ENCODE data around the gene MACROD2.
A peak's percentile ranks its signal among the peaks of the same experiment; 100 is the strongest.

The MACROD2 gene

DNA sequence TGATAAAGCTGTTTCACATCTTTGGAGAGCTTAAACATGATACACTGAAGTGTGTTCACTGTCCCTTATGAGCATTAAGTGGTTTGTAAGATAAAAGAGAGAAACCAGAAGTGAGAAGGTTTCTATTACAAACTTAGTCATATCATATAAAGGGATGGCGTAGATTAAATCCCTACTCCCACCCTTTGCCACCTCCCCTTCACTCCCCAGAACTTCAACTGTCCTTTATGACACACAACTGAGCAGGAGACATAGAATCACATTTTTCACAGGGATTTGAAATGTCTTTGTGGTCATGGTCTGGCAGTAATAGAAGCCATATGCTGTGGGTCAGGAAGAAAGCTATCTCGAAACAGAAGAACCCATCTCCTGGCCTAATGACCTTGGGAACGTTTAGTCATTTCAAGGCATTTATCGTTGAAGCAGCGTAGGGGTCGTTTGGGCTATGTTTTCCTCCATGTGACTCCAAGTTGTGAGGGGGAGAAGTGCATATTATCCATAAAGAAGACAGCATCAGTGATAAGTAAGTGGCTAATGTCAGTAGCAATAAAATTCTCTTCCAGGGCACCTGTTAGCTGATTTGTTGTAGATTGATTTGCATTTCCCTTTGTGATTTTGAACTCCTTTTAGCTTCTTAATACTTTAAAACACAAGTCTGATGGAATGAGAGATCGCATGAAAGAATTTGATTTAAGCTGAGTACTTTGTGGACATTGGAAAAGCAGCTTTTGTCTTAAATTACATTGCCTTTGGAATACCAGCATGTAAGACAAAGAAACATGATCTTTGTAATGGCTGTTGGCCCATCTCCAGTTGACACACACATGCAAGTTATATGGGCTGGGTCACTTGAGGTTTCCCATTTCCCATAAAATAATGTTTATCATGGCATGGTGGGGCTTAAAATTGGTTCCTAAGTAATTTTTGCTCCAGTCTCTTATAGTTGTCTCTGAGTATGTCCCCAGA is 843.6 kb downstream of the MACROD2 start:
- peak; percentile 34 for DNase-seq

DNA sequence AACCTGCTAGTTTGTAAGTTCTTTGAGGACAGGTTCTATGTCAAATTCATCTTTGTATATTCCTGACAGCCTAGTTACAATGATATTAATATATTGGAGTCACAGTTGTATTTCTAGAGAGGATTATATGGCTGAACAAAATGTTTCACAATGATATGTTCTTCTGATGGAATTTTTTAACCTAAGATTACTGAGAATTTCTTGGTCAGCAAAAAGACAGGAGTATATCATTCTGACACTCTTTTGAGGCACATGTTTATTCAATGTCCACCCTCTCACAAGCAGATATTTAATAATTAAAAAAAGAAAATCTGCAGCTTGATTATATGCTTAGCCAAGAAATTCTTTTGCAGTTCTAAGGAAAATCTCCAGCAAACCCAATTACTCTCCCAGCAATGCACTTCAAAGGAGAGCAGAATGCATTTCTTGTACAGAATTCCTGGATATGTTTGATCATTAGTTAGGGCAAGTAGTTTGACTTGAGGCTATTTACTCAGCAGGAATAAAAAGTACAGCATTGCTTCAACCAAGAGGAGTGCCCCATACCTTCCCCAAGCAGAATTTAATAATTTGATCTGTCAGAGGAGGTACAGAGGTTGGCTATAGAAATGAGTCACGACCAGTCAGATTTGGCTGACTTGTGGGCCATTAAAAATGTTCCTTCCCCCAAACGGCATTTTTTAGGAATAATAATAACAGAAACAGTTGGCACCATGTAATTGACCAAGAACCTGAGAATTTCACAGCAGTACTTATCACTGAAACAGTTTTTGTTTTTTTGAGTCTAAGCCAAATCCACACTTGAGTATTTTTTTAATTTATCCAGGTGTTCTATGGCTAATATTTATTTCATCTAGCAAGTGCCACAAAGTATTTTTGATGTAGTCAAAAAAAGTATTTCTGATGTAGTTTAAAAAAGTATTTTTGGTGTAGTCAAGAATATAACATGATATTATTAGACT is 850.2 kb downstream of the MACROD2 start:
- DNase-seq: no peak

DNA sequence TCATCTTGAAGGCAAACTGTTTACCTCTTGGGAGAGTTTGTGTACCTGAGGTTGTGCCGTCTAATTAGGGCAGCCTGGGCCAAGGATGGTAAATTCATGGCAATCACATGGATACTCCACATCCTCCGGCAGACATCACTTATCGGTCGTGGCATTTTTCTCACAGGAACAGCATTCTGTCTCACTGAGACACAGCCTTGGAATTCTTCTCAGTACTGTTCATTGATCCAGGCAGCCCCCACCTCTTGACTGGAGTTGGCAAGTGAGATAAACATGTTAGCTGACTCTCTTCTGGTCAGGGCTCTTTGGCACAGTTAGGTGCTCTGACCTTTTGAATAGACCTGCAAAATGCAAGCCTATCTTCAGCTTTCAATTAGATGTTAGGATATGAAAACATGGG is 853.5 kb downstream of the MACROD2 start:
- no peak for DNase-seq

DNA sequence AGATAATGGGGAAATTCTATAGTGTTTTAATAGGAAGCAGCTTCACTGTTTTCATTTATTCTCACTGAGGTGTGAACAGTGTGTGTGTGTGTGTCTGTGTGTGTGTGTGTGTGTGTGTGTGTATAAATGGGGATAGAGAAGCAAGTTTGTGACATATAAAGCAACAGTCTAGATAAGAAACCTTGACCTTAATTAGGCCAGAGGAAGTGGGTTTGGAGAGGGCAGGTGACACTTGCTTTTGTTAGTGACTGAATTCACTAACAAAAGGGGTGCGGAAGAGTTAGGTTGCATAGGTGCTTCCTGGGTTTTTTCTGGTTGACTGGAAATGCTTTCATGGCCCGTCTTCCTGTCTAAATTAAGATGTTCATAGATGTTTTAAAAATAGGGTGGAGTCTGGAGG is 857.8 kb downstream of the MACROD2 start:
- DNase-seq: no peak

DNA sequence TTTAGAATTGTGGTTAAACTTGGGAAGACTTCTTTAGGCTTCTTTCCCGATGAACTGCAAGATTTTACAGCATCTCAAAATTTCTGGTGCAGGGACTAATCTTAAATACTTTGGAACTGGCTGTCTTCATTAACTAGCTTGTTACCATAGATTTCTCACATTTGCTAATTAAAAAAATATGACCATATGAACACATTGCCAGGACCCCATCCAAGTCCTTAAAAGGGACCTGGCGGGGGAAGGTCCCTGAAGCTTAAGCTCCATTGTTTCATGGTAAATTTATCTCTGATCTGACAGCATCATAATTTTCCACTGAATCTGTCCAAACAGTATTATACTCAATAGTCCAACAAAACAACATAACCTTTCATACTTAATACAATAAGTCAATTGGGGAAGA is 859.9 kb downstream of the MACROD2 start:
- no peak for DNase-seq

DNA sequence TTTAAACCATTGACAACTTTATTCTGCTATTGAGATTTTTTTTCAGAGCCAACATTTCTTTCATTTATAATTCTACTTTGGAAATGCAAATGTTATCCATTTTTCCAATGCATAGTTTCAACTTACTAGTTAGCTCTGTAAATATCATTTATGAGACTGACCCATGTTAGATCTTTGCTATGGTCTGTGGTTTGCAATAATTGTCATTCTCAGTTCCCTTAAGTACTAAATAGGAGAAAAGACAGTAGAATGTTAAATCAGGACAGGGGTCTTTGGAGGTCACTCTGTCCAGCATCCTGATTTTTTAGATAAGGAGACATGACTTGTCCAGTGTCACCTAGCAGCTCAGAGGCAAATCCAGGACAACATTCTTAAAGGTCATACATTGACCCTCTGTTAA is 864.3 kb downstream of the MACROD2 start:
- DNase-seq: no peak

DNA sequence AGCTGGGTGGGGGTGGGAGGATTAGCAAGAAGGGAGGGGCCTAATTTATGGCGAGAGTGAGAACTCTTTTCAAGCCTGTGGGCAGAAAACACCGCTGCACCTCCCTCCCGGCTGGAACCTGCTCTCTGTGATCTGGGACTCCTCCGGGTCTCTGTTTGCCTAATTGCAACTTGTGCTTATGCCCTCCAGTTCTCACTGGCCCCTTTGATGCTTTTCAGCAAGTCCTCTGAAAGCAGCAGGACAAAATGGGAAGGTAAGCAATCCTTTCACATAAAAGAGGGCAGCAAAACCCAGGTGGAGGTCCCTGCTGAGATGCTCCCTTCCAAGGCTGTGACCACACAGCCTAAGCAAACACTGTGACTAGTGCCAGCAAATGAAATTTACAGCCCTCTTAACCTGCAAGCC is 865.1 kb downstream of the MACROD2 start:
- no peak for DNase-seq

DNA sequence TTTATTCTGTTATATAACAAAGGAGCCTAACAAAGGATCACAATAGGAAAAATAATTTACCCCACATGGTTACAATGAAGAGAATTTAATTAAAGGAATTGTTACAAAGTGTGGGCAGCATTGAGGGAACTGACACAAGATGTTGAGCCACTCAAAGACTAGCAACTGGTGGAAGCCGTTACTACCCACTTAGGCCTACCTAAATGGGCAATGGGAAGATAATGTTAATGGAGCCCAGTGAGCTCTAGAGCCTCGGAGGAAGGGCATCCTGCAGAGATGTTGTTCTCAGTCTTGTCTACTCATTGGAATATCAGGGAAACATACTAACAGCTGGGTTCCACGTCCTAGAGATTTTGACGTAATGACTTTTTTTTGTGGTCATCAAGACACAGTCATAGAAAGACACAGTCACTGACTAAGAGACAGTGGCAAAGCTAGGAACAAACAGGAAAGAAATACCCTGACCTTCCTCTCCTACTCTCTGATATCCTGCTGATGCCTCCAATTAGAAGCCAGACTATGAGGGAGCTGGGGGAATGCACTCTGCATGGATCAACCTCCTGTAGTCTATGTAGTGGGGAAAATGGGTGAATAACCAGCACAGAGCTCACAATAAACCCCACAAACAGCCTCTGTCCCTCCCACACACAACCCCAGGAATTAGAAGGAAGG is 865.8 kb downstream of the MACROD2 start:
- DNase-seq: no peak

DNA sequence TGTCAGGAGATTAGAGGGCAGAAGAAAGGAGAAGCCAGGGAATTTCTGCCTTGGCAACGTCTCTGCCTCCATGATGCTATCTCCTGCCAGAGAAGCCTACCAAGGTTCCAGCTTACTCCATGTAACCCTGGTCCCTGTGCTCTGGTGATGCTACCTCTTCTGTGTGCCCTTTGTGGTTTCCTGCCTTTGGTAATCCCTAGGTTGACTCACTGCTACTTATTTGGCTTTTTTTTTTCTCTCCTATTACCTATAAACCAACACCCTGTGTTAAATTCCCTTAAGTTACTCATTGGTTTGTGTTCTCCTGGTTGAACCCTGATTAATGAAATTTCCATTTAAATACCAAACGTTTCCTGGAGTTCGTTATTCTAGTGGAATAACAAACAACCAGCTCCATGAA is 869.9 kb downstream of the MACROD2 start:
- DNase-seq: no peak

DNA sequence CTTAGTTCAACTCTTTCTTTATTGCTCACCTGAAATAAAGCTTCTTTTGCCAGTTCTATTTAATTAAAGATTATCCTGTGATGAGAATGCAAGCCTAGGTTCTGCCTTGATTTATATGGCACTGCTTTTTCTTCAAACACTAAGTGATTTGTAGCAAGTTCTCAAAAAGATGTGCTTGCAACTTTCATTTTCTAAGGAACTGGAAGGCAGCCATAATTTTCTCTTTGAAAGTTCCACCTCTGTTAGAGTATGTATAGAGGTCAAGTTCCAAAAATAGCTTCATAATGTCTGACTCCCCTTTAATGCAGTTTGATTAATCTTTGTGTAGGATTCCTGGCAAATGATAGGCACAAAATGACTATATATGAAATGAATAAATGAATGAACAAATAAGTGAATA is 870.4 kb downstream of the MACROD2 start:
- DNase-seq: no peak

DNA sequence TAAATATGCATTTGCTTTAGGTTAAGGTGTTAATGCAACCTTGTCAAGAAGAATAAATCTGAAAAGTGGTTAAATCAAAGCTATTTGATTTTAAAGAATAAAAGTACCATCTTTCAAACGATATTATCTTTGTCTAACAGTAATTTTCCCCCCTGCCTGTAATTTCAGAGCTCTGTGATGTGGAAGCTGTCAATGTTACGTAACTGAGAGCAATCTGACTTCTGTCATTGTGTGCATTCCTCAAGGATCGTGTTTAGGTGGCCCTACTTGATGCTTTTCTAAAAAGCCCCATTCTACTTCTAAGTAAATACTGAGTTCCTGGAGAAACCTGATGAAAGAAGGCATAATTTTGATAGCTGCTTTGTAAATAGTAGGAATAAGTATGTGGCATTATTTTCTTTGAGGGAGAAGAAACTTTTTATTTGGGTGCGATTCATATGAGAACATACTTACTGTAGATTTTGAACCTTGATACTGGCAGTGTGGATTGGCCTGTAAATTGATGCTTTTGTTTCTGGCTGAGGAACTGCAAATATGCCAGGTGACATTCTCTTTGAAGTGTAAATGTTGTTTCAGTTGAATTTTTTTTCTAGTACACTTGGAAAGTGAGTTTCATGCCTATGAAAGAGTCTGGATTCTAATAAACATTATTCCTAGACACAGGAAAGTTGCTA is 871.7 kb downstream of the MACROD2 start:
- DNase-seq: no peak

DNA sequence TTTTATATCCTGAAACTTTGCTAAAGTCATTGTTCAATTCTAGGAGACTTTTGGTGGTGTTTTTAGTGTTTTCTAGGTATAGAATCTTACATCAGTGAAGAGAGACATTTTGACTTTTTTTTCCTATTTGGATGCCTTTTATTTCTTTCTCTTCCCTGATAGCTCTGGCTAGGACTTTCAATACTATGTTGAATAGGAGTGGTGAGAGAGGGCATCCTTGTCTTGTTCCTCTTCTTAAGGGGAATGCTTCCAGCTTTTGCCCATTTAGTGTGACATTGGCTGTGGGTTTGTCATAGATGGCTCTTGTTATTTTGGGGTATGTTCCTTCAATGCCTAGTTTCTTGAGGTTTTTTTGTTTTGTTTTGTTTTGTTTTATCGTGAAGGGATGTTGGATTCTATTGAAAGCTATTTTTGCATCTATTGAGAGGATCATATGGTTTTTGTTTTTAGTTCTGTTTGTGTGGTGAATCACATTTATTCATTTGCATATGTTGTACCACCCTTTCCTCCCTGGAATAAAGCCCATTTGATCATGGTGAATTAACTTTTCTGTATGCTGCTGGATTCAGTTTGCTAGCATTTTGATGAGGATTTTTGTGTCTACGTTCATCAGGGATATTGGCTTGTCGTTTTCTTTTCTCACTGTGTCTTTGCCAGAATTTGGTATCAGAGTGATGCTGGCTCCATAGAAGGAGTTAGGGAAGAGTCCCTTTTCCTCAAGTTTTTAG is 882.1 kb downstream of the MACROD2 start:
- no peak for DNase-seq

DNA sequence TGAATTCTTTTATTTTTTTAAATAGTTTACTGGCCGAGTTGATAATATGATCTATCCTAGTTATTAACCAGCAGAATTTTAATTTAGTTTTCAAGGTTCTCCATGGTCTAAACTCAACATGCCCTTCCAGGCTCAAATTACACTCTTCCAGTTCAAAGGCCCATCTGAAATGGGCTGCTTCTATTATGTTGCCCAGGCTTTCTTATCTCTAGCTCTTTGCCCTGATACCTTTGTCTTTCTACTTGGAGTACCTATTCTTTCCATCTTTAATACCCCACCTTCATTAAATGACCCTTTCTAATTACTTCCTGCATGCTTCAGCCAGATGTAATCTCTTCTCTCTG is 883.3 kb downstream of the MACROD2 start:
- DNase-seq: no peak

DNA sequence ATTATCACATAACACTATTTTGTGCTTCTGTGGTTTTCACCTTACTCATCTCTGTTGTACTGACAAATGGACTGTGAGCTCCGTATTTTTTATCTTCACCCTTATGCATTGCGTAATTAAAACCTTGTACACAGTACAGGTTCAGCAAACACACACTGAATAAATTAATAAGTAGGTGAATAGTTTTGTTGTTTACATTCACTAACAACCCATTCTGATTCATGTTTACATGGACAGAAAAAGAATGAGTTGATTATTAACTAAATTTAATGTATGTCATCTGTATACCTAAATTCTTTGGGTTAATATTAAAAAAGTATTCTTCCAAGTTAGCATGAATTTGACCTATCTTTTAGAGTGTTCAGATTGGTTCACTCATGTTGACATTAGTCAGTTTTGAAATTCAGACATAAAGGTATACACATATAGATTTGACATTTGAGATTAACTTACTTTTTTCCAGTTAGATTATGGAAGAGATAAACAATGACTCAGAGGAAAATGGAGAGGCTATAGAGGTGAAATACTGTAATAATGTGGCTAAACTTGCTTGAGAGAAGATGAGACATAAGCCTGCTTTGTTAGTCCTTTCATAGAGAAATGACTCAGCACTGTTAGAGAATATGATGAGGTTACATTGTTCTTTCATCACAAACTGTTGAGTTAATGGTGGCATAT is 883.8 kb downstream of the MACROD2 start:
- no peak for DNase-seq

DNA sequence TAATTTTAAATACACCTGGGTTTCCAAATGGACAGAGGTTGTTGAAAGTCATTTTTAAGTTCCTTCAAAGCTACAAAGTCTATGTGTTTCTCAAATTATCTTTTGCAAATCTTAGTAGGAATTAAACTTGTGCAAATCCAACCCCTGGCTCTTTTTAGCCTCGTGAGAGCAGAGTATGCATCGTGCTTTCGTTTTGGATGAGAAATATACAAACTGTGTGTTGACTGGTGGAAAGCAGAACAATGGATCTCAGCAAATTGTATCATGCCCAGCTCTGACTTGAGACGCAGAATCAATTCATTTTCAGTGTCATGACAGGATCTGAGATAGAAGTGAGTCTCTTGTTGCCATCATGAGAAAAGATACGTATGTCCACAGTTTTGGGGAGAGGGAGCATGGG is 884.5 kb downstream of the MACROD2 start:
- DNase-seq: no peak

DNA sequence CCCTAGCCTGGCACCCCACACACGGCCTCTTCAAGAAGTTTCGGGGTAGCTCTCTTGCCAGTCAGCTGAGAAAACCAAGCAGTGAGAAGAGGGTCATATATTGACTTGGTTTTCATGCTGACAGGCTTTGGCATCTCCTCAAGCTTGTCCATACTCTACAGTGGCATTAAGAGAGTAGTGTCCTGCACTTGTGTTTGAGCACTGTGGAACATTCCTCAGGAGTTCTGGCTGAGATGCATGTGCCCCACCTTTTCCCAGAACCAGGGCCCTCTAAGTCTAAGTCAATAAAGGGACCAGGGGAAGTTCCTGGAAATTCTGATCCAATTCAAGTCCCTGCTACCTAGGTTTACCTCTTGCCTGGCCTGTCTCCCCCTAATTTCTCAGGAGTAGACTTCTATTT is 886.2 kb downstream of the MACROD2 start:
- DNase-seq: no peak

DNA sequence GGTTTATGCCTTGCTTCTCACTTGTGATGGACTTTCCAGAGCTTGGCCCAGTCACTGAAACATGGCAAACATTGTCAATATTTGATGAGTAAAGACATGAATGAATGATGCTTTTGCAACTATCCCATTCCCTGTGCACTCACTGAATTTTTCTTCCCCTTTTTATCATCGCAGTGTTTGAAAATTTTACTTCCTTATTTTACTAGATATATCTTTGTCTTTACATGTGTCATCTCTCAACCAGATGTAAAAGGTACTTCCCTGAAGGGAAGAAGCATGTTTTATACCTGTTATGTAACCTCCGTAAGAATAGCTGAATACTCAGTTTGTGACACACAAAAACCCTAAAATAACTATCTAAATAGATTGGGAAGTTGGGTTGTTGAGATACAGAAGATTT is 886.8 kb downstream of the MACROD2 start:
- no peak for DNase-seq

DNA sequence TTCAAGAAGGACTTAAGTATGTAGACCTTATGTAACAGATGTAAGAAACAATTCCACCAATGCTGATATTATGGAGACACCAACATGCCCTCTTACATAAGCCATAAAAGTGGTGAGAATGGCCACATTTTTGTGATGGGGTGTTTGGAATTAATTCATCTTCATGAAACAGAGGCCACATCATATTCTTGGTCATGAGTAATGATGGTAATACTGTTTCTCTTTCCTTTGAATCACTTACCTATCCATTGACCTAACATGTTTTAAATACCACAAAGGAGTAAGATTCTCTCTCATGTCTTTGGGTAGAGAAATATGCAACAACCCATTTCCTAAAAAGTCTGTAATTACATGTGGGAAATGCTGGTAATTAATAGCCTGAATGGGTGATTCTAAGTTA is 887.5 kb downstream of the MACROD2 start:
- no peak for DNase-seq

DNA sequence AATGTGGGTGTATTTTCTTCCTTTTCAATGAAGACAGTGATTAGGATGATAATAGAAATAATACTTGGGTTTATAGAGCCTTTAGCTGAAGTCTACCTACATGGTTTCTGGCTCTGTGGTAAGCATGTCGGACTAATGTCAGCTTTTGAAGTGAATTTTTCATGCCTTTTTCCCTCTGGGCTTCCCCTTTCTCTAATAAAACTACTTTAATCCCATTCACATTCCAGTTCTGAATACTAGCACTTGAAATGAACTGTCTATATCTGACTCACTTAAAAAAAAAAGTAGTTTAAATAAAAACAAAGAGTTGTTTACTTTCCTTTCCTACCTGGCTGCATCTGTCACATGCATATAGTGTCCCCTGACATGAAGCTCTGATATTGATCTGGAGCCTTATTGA is 888.0 kb downstream of the MACROD2 start:
- no peak for DNase-seq

DNA sequence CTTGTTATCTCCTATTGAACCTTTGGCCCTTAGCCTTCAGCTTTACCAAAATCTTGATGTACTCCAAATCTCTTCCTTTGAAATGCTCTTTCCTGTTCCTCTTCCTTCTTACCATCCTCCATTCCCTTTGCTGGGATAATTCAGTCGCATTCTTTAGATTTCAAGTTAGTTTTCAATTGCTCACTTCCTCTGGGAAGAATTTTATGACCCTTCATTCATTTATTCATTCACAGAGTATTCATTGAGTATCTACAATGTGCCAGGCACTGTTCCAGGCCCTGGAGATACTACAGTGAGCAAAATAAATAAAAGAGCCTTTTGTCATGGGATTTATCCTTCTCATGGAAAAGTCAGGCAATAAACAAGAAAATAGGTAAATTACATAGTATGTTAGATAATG is 890.3 kb downstream of the MACROD2 start:
- no peak for DNase-seq

DNA sequence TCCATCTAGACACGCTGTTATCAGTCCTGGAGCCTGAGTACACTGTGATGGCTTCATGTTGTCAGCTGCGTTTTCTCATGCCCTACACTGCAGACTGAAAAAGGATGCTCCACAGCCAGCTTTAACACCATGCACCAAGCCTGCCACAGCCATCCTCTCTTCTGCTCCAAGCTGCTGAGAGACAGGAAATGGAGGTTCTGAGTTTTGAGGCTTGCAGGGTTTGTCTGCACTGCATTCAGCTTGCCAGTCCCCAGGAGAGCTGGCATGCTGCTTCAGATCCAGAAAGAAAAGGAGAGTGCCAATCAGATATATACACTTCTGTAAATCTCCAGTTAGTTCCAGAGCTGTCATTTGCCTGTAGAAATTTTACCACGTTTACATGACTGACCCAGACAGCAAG is 892.8 kb downstream of the MACROD2 start:
- no peak for DNase-seq

Measured in left hindlimb (tissue), 1 donor.